Measurements from ENCODE around the gene COA6. TPM values are rescaled to one million over a fixed set of nuclear protein-coding genes. Genes with fewer than 3 reads are reported as not detected.

Gene COA6
- total and polyA plus RNA-seq, 2 of the 13 experiments (the other 11 are each of a cell fraction or from before 2014, with no cell fraction given) = 32.4 to 104 TPM

DNA sequence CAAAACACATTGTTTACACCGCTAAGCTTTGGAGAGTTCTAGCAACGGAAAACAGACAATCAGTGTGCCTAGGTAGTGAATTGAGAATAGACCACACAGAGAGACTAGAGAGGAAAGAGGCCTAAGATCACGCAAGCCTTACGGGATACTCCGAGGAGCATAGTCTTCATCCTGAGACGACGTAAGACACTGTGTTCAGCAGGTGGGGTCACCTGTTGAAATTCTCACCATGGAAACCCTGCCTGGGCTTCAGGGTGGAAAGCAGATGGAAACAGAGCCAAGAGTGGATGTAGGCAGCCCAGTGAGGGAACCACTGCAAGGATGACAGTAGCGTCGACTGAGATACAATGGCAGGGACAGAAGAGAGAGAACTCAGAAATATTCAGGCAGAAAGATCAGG is 40.2 kb downstream of the COA6 start (continued):
- TF ChIP-seq THAP7 (CRISPR knock-in tag; IDR thresholded peaks at IDR 0.05) (no peak), ZMAT3 (CRISPR knock-in tag; conservative IDR thresholded peaks at IDR 0.05) (no peak), ZNF446 (CRISPR knock-in tag; IDR thresholded peaks at IDR 0.05) (no peak), POLR2AphosphoS2 (IDR thresholded peaks at IDR 0.05; ENCODE audit: low read depth, low read length) (no peak), RXRB (CRISPR knock-in tag; IDR thresholded peaks at IDR 0.05; ENCODE audit: borderline replicate concordance) (no peak)
- TF ChIP-seq, protein P1, sequence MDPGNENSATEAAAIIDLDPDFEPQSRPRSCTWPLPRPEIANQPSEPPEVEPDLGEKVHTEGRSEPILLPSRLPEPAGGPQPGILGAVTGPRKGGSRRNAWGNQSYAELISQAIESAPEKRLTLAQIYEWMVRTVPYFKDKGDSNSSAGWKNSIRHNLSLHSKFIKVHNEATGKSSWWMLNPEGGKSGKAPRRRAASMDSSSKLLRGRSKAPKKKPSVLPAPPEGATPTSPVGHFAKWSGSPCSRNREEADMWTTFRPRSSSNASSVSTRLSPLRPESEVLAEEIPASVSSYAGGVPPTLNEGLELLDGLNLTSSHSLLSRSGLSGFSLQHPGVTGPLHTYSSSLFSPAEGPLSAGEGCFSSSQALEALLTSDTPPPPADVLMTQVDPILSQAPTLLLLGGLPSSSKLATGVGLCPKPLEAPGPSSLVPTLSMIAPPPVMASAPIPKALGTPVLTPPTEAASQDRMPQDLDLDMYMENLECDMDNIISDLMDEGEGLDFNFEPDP (CRISPR knock-in tag; conservative IDR thresholded peaks at IDR 0.05) = no peak
- TF ChIP-seq, protein P2, sequence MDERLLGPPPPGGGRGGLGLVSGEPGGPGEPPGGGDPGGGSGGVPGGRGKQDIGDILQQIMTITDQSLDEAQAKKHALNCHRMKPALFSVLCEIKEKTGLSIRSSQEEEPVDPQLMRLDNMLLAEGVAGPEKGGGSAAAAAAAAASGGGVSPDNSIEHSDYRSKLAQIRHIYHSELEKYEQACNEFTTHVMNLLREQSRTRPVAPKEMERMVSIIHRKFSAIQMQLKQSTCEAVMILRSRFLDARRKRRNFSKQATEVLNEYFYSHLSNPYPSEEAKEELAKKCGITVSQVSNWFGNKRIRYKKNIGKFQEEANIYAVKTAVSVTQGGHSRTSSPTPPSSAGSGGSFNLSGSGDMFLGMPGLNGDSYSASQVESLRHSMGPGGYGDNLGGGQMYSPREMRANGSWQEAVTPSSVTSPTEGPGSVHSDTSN (CRISPR knock-in tag; IDR thresholded peaks at IDR 0.05) = no peak

DNA sequence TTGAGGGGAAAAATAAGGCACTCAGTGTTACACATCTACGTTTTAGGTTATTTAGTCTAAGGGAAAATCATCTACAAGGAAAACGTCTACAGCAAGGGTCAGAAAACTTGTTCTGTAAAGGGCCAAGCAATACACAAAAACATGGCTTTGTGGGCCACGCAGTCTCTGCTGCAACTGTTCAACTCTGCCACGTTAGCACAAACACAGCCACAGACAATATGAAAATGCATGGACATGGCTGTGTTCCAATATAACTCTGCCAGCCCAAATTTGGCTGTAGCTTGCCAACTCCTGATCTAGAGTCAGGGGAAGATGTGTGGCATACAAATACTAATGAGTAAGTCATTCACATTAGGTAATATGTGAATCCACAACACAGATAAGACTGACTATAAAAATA is 40.7 kb downstream of the COA6 start:
- H3K27me3 ChIP-seq (ENCODE audit: control insufficient read depth in 1 of 2, insufficient read depth in 2 of 2, low read length in 2 of 2) = no peaks in the 10 kb centered on the region; a peak in 1 of 5 replicates
- POLR2A ChIA-PET = no interaction called here
- intact Hi-C loops (cut with micrococcal nuclease; ENCODE audit: unreplicated experiment) (no loop called here), in situ Hi-C loops (cut with HindIII; ENCODE audit: extremely low pct_ligation_motif_present, low pct_unique_long_range_greater_than_20kb) (no loop called here)
- no peak overlapping the region for H3K9ac ChIP-seq (ENCODE audit: insufficient read depth, low read depth, low read length)
- FAIRE-seq (no peak), ATAC-seq (no peak), DNase-seq (ENCODE audit: low spot score) (no peak)
- CTCF ChIA-PET (ENCODE audit: low intra/inter-chr PET ratio, low total read pairs) = no interaction called here
- over 99% methylated on average over 4 of the region's 4 CpGs for WGBS (ENCODE audit: low lambda C conversion rate)
- no TSS peak for BruUV-seq (replicated peaks)
- H4K20me1 ChIP-seq (ENCODE audit: insufficient read depth, low read length) = no peaks in the 10 kb centered on the region
- no peaks in the 10 kb centered on the region for H3K79me2 ChIP-seq (ENCODE audit: insufficient read depth, low read length)
- H3K4me3 ChIP-seq (replicated peaks in 1 of 3; ENCODE audit: insufficient read depth in 1 of 3, low read depth in 2 of 3, low read length in 3 of 3) = no peak overlapping the region
- H3K9me3 ChIP-seq (ENCODE audit: low read length) = no peaks in the 10 kb centered on the region
- H3K4me2 ChIP-seq (ENCODE audit: low read depth, low read length) = no peak overlapping the region
- H3K27ac ChIP-seq (ENCODE audit: extremely low read length, insufficient read depth, low read length) = no peak overlapping the region
- H2AFZ ChIP-seq (ENCODE audit: low read length) = no peak overlapping the region
- H3K4me1 ChIP-seq (ENCODE audit: insufficient read depth, low read length) = no peaks in the 10 kb centered on the region
- H3K36me3 ChIP-seq (replicated peaks in 1 of 2; ENCODE audit: control insufficient read depth in 1 of 2, insufficient read depth in 2 of 2, low read length in 2 of 2) = peaks cover 5 to 56% of the 10 kb centered on the region in 2 experiments
- TF ChIP-seq EEA1 (CRISPR knock-in tag; IDR thresholded peaks at IDR 0.05; ENCODE audit: borderline replicate concordance) = no peak
- TF ChIP-seq ZNF724P (CRISPR knock-in tag; IDR thresholded peaks at IDR 0.05; ENCODE audit: borderline replicate concordance) = no peak
- TF ChIP-seq, protein P3, sequence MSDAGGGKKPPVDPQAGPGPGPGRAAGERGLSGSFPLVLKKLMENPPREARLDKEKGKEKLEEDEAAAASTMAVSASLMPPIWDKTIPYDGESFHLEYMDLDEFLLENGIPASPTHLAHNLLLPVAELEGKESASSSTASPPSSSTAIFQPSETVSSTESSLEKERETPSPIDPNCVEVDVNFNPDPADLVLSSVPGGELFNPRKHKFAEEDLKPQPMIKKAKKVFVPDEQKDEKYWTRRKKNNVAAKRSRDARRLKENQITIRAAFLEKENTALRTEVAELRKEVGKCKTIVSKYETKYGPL (CRISPR knock-in tag; IDR thresholded peaks at IDR 0.05) = no peak
- no peak for TF ChIP-seq ZNF18 (CRISPR knock-in tag; IDR thresholded peaks at IDR 0.05; ENCODE audit: insufficient replicate concordance)
- no peak for TF ChIP-seq ZBTB1 (CRISPR knock-in tag; IDR thresholded peaks at IDR 0.05; ENCODE audit: borderline replicate concordance)
- TF ChIP-seq ZBTB43 (CRISPR knock-in tag; conservative IDR thresholded peaks at IDR 0.05) = no peak
- no peak for TF ChIP-seq TRIM22 (IDR thresholded peaks at IDR 0.05)
- no peak for TF ChIP-seq MYNN (CRISPR knock-in tag; IDR thresholded peaks at IDR 0.05; ENCODE audit: low read depth)

All from HepG2 (cell line).